ENCODE measurements around the gene GORASP1. TPM values are rescaled to one million over a fixed set of nuclear protein-coding genes. Genes with fewer than 3 reads are reported as not detected.

Gene GORASP1
- total RNA-seq, 2 donors from 2014 or later = 47.4 to 48.9 TPM

GRCh38 chr3:39052583-39052982 is 54.8 kb downstream of the GORASP1 start:
- no peaks in the 10 kb centered on the region for H3K4me1 ChIP-seq (ENCODE audit: control insufficient read depth, insufficient read depth, low read length)
- H3K4me3 ChIP-seq (ENCODE audit: low read length) = peak overlapping the region; percentile 86
- Mint-ChIP-seq H3K36me3 (ENCODE audit: low read depth) (no peaks in the 10 kb centered on the region), H3K27me3 (ENCODE audit: insufficient read depth) (no peaks in the 10 kb centered on the region), H3K27ac (peak overlapping the region; percentile 98), H3K9me3 (no peaks in the 10 kb centered on the region), H3K4me3 (peak overlapping the region; percentile 79), H3K4me1 (peaks cover 14% of the 10 kb centered on the region)
- no peak for DNase-seq
- H3K27ac ChIP-seq (ENCODE audit: low read depth, low read length) = peak overlapping the region; percentile 96
- TF ChIP-seq CTCF (conservative IDR thresholded peaks at IDR 0.05) = no peak
- no peaks in the 10 kb centered on the region for H3K9me3 ChIP-seq (ENCODE audit: control insufficient read depth, low read length)
- H3K9ac ChIP-seq (ENCODE audit: extremely low read depth, low read length, poor library complexity, severe bottlenecking) = peak overlapping the region; percentile 89
- no peaks in the 10 kb centered on the region for H3K36me3 ChIP-seq (ENCODE audit: control insufficient read depth, insufficient read depth, low read length)
- 0 to 4% methylated on average over 3 to 10 of the region's 11 CpGs for WGBS, 2 experiments (ENCODE audit: insufficient coverage in 1 of 2, insufficient read length in 1 of 2)
- no peaks in the 10 kb centered on the region for H3K27me3 ChIP-seq (ENCODE audit: control insufficient read depth, insufficient read depth, low read length, poor library complexity, severe bottlenecking)

- no peaks in the 10 kb centered on the region for H3K9me3 Mint-ChIP-seq
- H3K9me3 ChIP-seq (ENCODE audit: control insufficient read depth, low read length) = no peaks in the 10 kb centered on the region
- peak; percentile 97 for DNase-seq
- no peaks in the 10 kb centered on the region for H3K27me3 ChIP-seq (ENCODE audit: control insufficient read depth, insufficient read depth, low read length, poor library complexity, severe bottlenecking)
- TF ChIP-seq CTCF (conservative IDR thresholded peaks at IDR 0.05) = no peak
- H3K27me3 Mint-ChIP-seq (ENCODE audit: insufficient read depth) = no peaks in the 10 kb centered on the region
- H3K4me1 ChIP-seq (ENCODE audit: control insufficient read depth, insufficient read depth, low read length) = no peaks in the 10 kb centered on the region
- peak within 1 kb of the TSS; percentile 79 for H3K4me3 Mint-ChIP-seq
- WGBS, 2 experiments (ENCODE audit: insufficient coverage in 1 of 2, insufficient read length in 1 of 2) = 2 to 27% methylated on average over 8 to 68 of the region's 68 CpGs
- peak within 1 kb of the TSS; percentile 89 for H3K9ac ChIP-seq (ENCODE audit: extremely low read depth, low read length, poor library complexity, severe bottlenecking)
- peak within 1 kb of the TSS; percentile 96 for H3K27ac ChIP-seq (ENCODE audit: low read depth, low read length)
- H3K4me3 ChIP-seq (ENCODE audit: low read length) = peak within 1 kb of the TSS; percentile 86
- H3K36me3 ChIP-seq (ENCODE audit: control insufficient read depth, insufficient read depth, low read length) = no peaks in the 10 kb centered on the region
- H3K27ac Mint-ChIP-seq = peak within 1 kb of the TSS; percentile 98
- H3K36me3 Mint-ChIP-seq (ENCODE audit: low read depth) = no peaks in the 10 kb centered on the region
- H3K4me1 Mint-ChIP-seq = peaks cover 14% of the 10 kb centered on the region
These were observed 55.5 kb downstream of the GORASP1 start, which contains the start of the genes SCN11A and WDR48 for GRCh38 chr3:39051649-39052561. Gene SCN11A, minus strand, starts transcription at chr3:39051944. Its CDS starts 101,582 bp downstream, at chr3:38950362. Gene WDR48, plus strand, starts transcription at chr3:39052016. Its CDS starts 10 bp downstream, at chr3:39052026.

- no peaks in the 10 kb centered on the region for H3K36me3 Mint-ChIP-seq (ENCODE audit: low read depth)
- H3K4me1 Mint-ChIP-seq = peaks cover 14% of the 10 kb centered on the region
These were observed 57.4 kb downstream of the GORASP1 start for GRCh38 chr3:39050029-39050428.

More at GRCh38 chr3:39050029-39050428, 57.4 kb downstream of the GORASP1 start:
- Mint-ChIP-seq H3K4me3 (no peak overlapping the region), H3K9me3 (no peaks in the 10 kb centered on the region), H3K27me3 (ENCODE audit: insufficient read depth) (peaks cover 1% of the 10 kb centered on the region), H3K27ac (no peak overlapping the region)
- no peak overlapping the region for H3K9ac ChIP-seq (ENCODE audit: extremely low read depth, low read length, poor library complexity, severe bottlenecking)
- TF ChIP-seq CTCF (conservative IDR thresholded peaks at IDR 0.05) = no peak
- H3K36me3 ChIP-seq (ENCODE audit: control insufficient read depth, insufficient read depth, low read length) = no peaks in the 10 kb centered on the region
- no peaks in the 10 kb centered on the region for H3K9me3 ChIP-seq (ENCODE audit: control insufficient read depth, low read length)
- H3K4me3 ChIP-seq (ENCODE audit: low read length) = no peak overlapping the region
- no peak overlapping the region for H3K27ac ChIP-seq (ENCODE audit: low read depth, low read length)
- no peaks in the 10 kb centered on the region for H3K27me3 ChIP-seq (ENCODE audit: control insufficient read depth, insufficient read depth, low read length, poor library complexity, severe bottlenecking)
- no peaks in the 10 kb centered on the region for H3K4me1 ChIP-seq (ENCODE audit: control insufficient read depth, insufficient read depth, low read length)
- no peak for DNase-seq

Small RNAs within 50 kb of the gene (microRNA-seq; reads per million reads assigned to microRNA genes)
- not detected for gene MIR6822 (ENCODE audit: borderline microRNAs expressed)

Other genes with a start within 250 kb of the GORASP1 start
- under 1 TPM; 0.40 to 0.81 TPM for gene SCN11A, start 55.7 kb downstream of the GORASP1 start, total RNA-seq
- gene WDR48, start 55.6 kb downstream of the GORASP1 start, total RNA-seq = 10 to 100 TPM; 57.5 to 60.4 TPM
- gene TTC21A, start 53 bp upstream of the GORASP1 start, total RNA-seq = 1 to 10 TPM; 5.7 to 5.8 TPM
- gene CSRNP1, start 46.0 kb upstream of the GORASP1 start, total RNA-seq = 10 to 100 TPM in 1 of 2 donors, 1 to 10 TPM in 1; 9.2 to 11.1 TPM
- gene XIRP1, start 85.0 kb upstream of the GORASP1 start, total RNA-seq = not detected
- gene CX3CR1, start 172.4 kb upstream of the GORASP1 start, total RNA-seq = not detected
- under 1 TPM in 1 of 2 donors, not detected in 1; 0.22 TPM for gene CCR8, start 222.1 kb upstream of the GORASP1 start, total RNA-seq